GM23338 (cell line): ENCODE measurements around the gene CCDC85B. TPM values are rescaled to one million over a fixed set of nuclear protein-coding genes. Genes with fewer than 3 reads are reported as not detected.

Experiments
- ATAC-seq: fragments of 200-7000 bp; cut with Tn5 transposase; 3 replicates; pipeline ENCODE4 v1.9.1; 2020
- DNase-seq: peaks from one replicate; pipeline ENCODE4 v3.0.0-alpha.2; 2015; ENCODE audit warnings: low spot score
- H2AFZ ChIP-seq: fragments of 200-600 bp; sonication (generic); 2 replicates; pipeline ENCODE4 v1.8.0; 2016; ENCODE audit warnings: antibody characterized with exemption, mild to moderate bottlenecking, moderate library complexity
- H3F3A ChIP-seq: fragments of 200-600 bp; sonication (generic); replicated peaks from 2 replicates; pipeline ENCODE4 v1.8.0; 2017; ENCODE audit warnings: antibody characterized with exemption, mixed run types, low read depth
- H3K27ac ChIP-seq: fragments of 200-600 bp; sonication (generic); 2 replicates; pipeline ENCODE4 v1.6.1; 2016; ENCODE audit warnings: low read depth
- H3K27me3 ChIP-seq: fragments of 200-600 bp; sonication (generic); 2 replicates; pipeline ENCODE4 v1.8.0; 2016; ENCODE audit warnings: mild to moderate bottlenecking, mixed run types, moderate library complexity; ENCODE audit not compliant: insufficient read depth
- H3K36me3 ChIP-seq: fragments of 200-600 bp; sonication (generic); 2 replicates; pipeline ENCODE4 v1.8.0; 2016; ENCODE audit warnings: mild to moderate bottlenecking; ENCODE audit not compliant: insufficient read depth
- H3K4me1 ChIP-seq: fragments of 200-600 bp; sonication (generic); 2 replicates; pipeline ENCODE4 v1.8.0; 2016; ENCODE audit warnings: mild to moderate bottlenecking, moderate library complexity; ENCODE audit not compliant: insufficient read depth
- H3K4me2 ChIP-seq: fragments of 200-600 bp; sonication (generic); 2 replicates; pipeline ENCODE4 v1.7.1; 2017; ENCODE audit warnings: mixed run types
- H3K4me3 ChIP-seq: fragments of 200-600 bp; sonication (generic); 2 replicates; pipeline ENCODE4 v1.6.1; 2016; ENCODE audit warnings: mixed run types
- H3K79me2 ChIP-seq: fragments of 200-600 bp; sonication (generic); replicated peaks from 2 replicates; pipeline ENCODE4 v1.8.0; 2017; ENCODE audit warnings: mild to moderate bottlenecking; ENCODE audit not compliant: insufficient read depth
- H3K9me2 ChIP-seq: fragments of 200-600 bp; sonication (generic); 2 replicates; pipeline ENCODE4 v1.8.0; 2017; ENCODE audit not compliant: insufficient read depth
- H4K20me1 ChIP-seq: fragments of 200-600 bp; sonication (generic); replicated peaks from 2 replicates; pipeline ENCODE4 v1.8.0; 2017; ENCODE audit warnings: mild to moderate bottlenecking; ENCODE audit not compliant: insufficient read depth
- H3K27ac Mint-ChIP-seq: 2 replicates; pipeline ENCODE4 v1.8.0; 2020; ENCODE audit warnings: inconsistent platforms, mild to moderate bottlenecking, moderate library complexity, mixed read lengths
- H3K27me3 Mint-ChIP-seq: 3 replicates; pipeline ENCODE4 v1.8.0; 2022; ENCODE audit warnings: low read depth, mild to moderate bottlenecking, moderate library complexity, mixed read lengths, inconsistent platforms; ENCODE audit not compliant: insufficient read depth, poor library complexity
- H3K36me3 Mint-ChIP-seq: 3 replicates; pipeline ENCODE4 v1.8.0; 2021; ENCODE audit warnings: low read depth, mild to moderate bottlenecking, inconsistent platforms, moderate library complexity, mixed read lengths
- H3K4me1 Mint-ChIP-seq: 3 replicates; pipeline ENCODE4 v1.8.0; 2020; ENCODE audit warnings: mild to moderate bottlenecking, inconsistent platforms, mixed read lengths
- H3K4me3 Mint-ChIP-seq: 3 replicates; pipeline ENCODE4 v1.8.0; 2021; ENCODE audit warnings: moderate library complexity, mild to moderate bottlenecking, inconsistent platforms, mixed read lengths
- H3K9me3 Mint-ChIP-seq: 3 replicates; pipeline ENCODE4 v1.8.0; 2020; ENCODE audit warnings: moderate library complexity, mild to moderate bottlenecking, inconsistent platforms, mixed read lengths
- CREB1 ChIP-seq: fragments of 250-450 bp; sonication (Bioruptor Pico); IDR thresholded peaks from 2 replicates; pipeline ENCODE4 v1.5.0; 2020; ENCODE audit warnings: low read depth, mild to moderate bottlenecking, moderate library complexity
- CTCF ChIP-seq, 2 experiments: fragments of 200-600 bp in 1 of 2; sonication (generic) in 1 of 2; conservative IDR thresholded peaks; 2 replicates each; pipeline versions ENCODE4 v1.5.1 to v1.6.1; 2016 to 2017; ENCODE audit warnings: antibody characterized with exemption in 2 of 2, low read depth in 2 of 2, mild to moderate bottlenecking in 2 of 2, moderate library complexity in 1 of 2
- JUNB ChIP-seq: IDR thresholded peaks from one replicate; pipeline ENCODE4 v1.6.1; 2016; ENCODE audit warnings: antibody characterized with exemption; ENCODE audit not compliant: unreplicated experiment
- POLR2AphosphoS5 ChIP-seq: IDR thresholded peaks from 2 replicates; pipeline ENCODE4 v1.6.1; 2016; ENCODE audit warnings: antibody characterized with exemption, low read depth
- STAT1 ChIP-seq: IDR thresholded peaks from one replicate; pipeline ENCODE4 v1.6.1; 2016; ENCODE audit warnings: antibody characterized with exemption; ENCODE audit not compliant: unreplicated experiment
- ZNF114 ChIP-seq: fragments of 250-450 bp; sonication (Bioruptor Pico); IDR thresholded peaks from 2 replicates; pipeline ENCODE4 v1.5.0; 2020; ENCODE audit warnings: mild to moderate bottlenecking, moderate library complexity
- ZNF331 ChIP-seq: fragments of 250-450 bp; sonication (Bioruptor Pico); IDR thresholded peaks from 2 replicates; pipeline ENCODE4 v1.5.0; 2020; ENCODE audit warnings: low read depth, mild to moderate bottlenecking, moderate library complexity
- ZNF462 ChIP-seq: fragments of 250-450 bp; sonication (Bioruptor Pico); IDR thresholded peaks from 2 replicates; pipeline ENCODE4 v1.5.0; 2020; ENCODE audit warnings: mild to moderate bottlenecking, moderate library complexity
- polyA plus RNA-seq: library from polyadenylated mRNA; unstranded; fragments of >200 nt; fragmentation: Nextera tagmentation; extraction: Ambion mirVana; gene quantifications from 2 replicates; pipeline ENCODE4 v1.2.1, GENCODE V29; 2016
- total RNA-seq: library from RNA; depleted of rRNA; stranded (reverse); fragments of >200 nt; shearing (Covaris generic); gene quantifications from 2 replicates; pipeline ENCODE4 v1.2.3, GENCODE V29; 2014
- TF ChIP-seq, protein P1 (sequence below): IDR thresholded peaks from one replicate; pipeline ENCODE4 v1.6.1; 2018; ENCODE audit warnings: antibody characterized with exemption; ENCODE audit not compliant: unreplicated experiment
- TF ChIP-seq, protein P2 (sequence below): IDR thresholded peaks from 2 replicates; pipeline ENCODE4 v1.6.1; 2016; ENCODE audit warnings: antibody characterized with exemption

Gene CCDC85B
- total and polyA plus RNA-seq, 2 experiments from 2014 or later = 54.5 to 66.3 TPM

GRCh38 chr11:65843811-65844210 is 46.7 kb upstream of the CCDC85B start:
- no peak overlapping the region for H3K4me3 Mint-ChIP-seq
- Histone ChIP-seq H3K27me3 (no peaks in the 10 kb centered on the region), H3K4me3 (no peak overlapping the region), H3K4me2 (no peak overlapping the region), H3K27ac (no peak overlapping the region), H3K36me3 (no peaks in the 10 kb centered on the region), H4K20me1 (no peaks in the 10 kb centered on the region; the same call in 1 of the 2 replicates), H3K4me1 (no peaks in the 10 kb centered on the region), H3K9me2 (no peaks in the 10 kb centered on the region), H3F3A (no peaks in the 10 kb centered on the region; the same call in 1 of the 2 replicates), H3K79me2 (no peaks in the 10 kb centered on the region), H2AFZ (no peak overlapping the region)
- no peaks in the 10 kb centered on the region for H3K9me3 Mint-ChIP-seq
- H3K4me1 Mint-ChIP-seq = no peaks in the 10 kb centered on the region
- H3K27me3 Mint-ChIP-seq = peaks cover 7% of the 10 kb centered on the region
- no peak for TF ChIP-seq ZNF462
- TF ChIP-seq POLR2AphosphoS5 = no peak
- no peak for TF ChIP-seq ZNF114 (CRISPR knock-in tag)
- TF ChIP-seq STAT1 = no peak
- TF ChIP-seq, protein P1, sequence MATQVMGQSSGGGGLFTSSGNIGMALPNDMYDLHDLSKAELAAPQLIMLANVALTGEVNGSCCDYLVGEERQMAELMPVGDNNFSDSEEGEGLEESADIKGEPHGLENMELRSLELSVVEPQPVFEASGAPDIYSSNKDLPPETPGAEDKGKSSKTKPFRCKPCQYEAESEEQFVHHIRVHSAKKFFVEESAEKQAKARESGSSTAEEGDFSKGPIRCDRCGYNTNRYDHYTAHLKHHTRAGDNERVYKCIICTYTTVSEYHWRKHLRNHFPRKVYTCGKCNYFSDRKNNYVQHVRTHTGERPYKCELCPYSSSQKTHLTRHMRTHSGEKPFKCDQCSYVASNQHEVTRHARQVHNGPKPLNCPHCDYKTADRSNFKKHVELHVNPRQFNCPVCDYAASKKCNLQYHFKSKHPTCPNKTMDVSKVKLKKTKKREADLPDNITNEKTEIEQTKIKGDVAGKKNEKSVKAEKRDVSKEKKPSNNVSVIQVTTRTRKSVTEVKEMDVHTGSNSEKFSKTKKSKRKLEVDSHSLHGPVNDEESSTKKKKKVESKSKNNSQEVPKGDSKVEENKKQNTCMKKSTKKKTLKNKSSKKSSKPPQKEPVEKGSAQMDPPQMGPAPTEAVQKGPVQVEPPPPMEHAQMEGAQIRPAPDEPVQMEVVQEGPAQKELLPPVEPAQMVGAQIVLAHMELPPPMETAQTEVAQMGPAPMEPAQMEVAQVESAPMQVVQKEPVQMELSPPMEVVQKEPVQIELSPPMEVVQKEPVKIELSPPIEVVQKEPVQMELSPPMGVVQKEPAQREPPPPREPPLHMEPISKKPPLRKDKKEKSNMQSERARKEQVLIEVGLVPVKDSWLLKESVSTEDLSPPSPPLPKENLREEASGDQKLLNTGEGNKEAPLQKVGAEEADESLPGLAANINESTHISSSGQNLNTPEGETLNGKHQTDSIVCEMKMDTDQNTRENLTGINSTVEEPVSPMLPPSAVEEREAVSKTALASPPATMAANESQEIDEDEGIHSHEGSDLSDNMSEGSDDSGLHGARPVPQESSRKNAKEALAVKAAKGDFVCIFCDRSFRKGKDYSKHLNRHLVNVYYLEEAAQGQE = no peak
- TF ChIP-seq, protein P2, sequence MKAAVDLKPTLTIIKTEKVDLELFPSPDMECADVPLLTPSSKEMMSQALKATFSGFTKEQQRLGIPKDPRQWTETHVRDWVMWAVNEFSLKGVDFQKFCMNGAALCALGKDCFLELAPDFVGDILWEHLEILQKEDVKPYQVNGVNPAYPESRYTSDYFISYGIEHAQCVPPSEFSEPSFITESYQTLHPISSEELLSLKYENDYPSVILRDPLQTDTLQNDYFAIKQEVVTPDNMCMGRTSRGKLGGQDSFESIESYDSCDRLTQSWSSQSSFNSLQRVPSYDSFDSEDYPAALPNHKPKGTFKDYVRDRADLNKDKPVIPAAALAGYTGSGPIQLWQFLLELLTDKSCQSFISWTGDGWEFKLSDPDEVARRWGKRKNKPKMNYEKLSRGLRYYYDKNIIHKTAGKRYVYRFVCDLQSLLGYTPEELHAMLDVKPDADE = no peak
- TF ChIP-seq CTCF (conservative IDR thresholded peaks at IDR 0.05; ENCODE audit: low read depth in 2 of 2) = no peak
- no peak for TF ChIP-seq ZNF331 (CRISPR knock-in tag)
- TF ChIP-seq CREB1 (CRISPR knock-in tag) = no peak
- TF ChIP-seq JUNB = no peak
- H3K27ac Mint-ChIP-seq = no peak overlapping the region
- DNase-seq (no peak), ATAC-seq (no peak)
- no peaks in the 10 kb centered on the region for H3K36me3 Mint-ChIP-seq
